Hepatocyte (in vitro differentiated cells): ENCODE data around the gene GATA6. TPM values are rescaled to one million over a fixed set of nuclear protein-coding genes. Genes with fewer than 3 reads are reported as not detected.

Experiments used
- DNase-seq: peaks from one replicate; pipeline ENCODE4 v3.0.0-alpha.2; 2016; ENCODE audit warnings: low spot score
- H2AFZ ChIP-seq: fragments of 200-600 bp; sonication (generic); 2 replicates; pipeline ENCODE4 v1.6.0; 2016; ENCODE audit warnings: antibody characterized with exemption, mild to moderate bottlenecking
- H3K27ac ChIP-seq: fragments of 200-600 bp; sonication (generic); 2 replicates; pipeline ENCODE4 v1.5.1; 2016; ENCODE audit warnings: mild to moderate bottlenecking
- H3K27me3 ChIP-seq: fragments of 200-600 bp; sonication (generic); 2 replicates; pipeline ENCODE4 v1.6.1; 2016
- H3K36me3 ChIP-seq: fragments of 200-600 bp; sonication (generic); replicated peaks from 2 replicates; pipeline ENCODE4 v1.5.1; 2016; ENCODE audit warnings: low read depth; ENCODE audit not compliant: insufficient read depth
- H3K4me1 ChIP-seq: fragments of 200-600 bp; sonication (generic); 2 replicates; pipeline ENCODE4 v1.5.1; 2016; ENCODE audit warnings: mild to moderate bottlenecking, moderate library complexity; ENCODE audit not compliant: insufficient read depth
- H3K4me2 ChIP-seq: fragments of 200-600 bp; sonication (generic); 2 replicates; pipeline ENCODE4 v1.6.0; 2016
- H3K4me3 ChIP-seq: fragments of 200-600 bp; sonication (generic); 2 replicates; pipeline ENCODE4 v1.5.1; 2016; ENCODE audit warnings: mild to moderate bottlenecking
- H3K79me2 ChIP-seq: fragments of 200-600 bp; sonication (generic); 2 replicates; pipeline ENCODE4 v1.6.0; 2017; ENCODE audit warnings: mild to moderate bottlenecking
- H3K9me2 ChIP-seq: fragments of 200-600 bp; sonication (generic); replicated peaks from 2 replicates; pipeline ENCODE4 v1.6.0; 2017; ENCODE audit warnings: mild to moderate bottlenecking; ENCODE audit not compliant: insufficient read depth
- H3K9me3 ChIP-seq: fragments of 200-600 bp; sonication (generic); 2 replicates; pipeline ENCODE4 v1.5.1; 2016; ENCODE audit warnings: low read depth, mild to moderate bottlenecking
- H4K20me1 ChIP-seq: fragments of 200-600 bp; sonication (generic); 2 replicates; pipeline ENCODE4 v1.6.0; 2016; ENCODE audit warnings: mild to moderate bottlenecking; ENCODE audit not compliant: insufficient read depth, poor library complexity, severe bottlenecking
- CTCF ChIP-seq: fragments of 200-600 bp; sonication (generic); IDR thresholded peaks from 2 replicates; pipeline ENCODE4 v1.5.1; 2016; ENCODE audit warnings: antibody characterized with exemption, mild to moderate bottlenecking; ENCODE audit not compliant: poor library complexity
- EZH2 ChIP-seq: fragments of 200-600 bp; sonication (generic); IDR thresholded peaks from 2 replicates; pipeline ENCODE4 v1.6.1; 2016; ENCODE audit warnings: antibody characterized with exemption, mild to moderate bottlenecking, borderline replicate concordance
- EZH2phosphoT487 ChIP-seq: fragments of 200-600 bp; sonication (generic); IDR thresholded peaks from one replicate; pipeline ENCODE4 v1.6.1; 2018; ENCODE audit warnings: antibody characterized with exemption, mild to moderate bottlenecking, low read depth, moderate library complexity; ENCODE audit not compliant: unreplicated experiment, severe bottlenecking
- WGBS: methylation state at CpG from one replicate; pipeline ENCODE4 v1.1.6; 2016; ENCODE audit warnings: low lambda C conversion rate; ENCODE audit errors: missing lambda C conversion rate; 5-methylcytosine and 5-hydroxymethylcytosine counted together
- polyA plus RNA-seq: library from polyadenylated mRNA; unstranded; fragments of >200 nt; fragmentation: Nextera tagmentation; extraction: Ambion mirVana; gene quantifications from 2 replicates; pipeline ENCODE4 v1.2.1, GENCODE V29; 2016
- total RNA-seq: library from RNA; depleted of rRNA; stranded (reverse); fragments of >200 nt; gene quantifications from 2 replicates; pipeline ENCODE4 v1.2.3, GENCODE V29; 2014

The GATA6 gene
- total and polyA plus RNA-seq, 2 experiments from 2014 or later = 125 to 128 TPM

DNA sequence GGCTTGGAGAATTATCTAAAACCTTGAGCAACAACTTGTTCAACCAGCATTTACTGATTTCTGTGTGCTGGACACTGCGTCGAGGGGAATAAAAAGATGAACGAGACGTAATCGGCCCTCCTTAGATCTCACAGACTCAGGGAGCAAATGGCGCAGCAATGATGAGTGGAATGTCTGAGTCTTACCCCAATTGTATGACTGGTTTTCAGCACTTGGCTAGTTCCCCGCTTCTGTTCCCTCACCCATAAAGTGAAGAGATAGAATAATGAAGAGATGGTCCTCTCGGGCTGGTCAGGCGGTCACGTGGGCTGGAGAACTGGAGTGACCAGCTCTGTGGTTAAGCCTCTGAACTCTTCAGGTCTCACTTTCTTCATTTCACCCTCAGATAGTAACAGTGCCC lies 17.3 kb upstream of the GATA6 start:
- peaks cover 11% of the 10 kb centered on the region for H3K79me2 ChIP-seq
- no peak overlapping the region for H3K4me2 ChIP-seq
- 69% methylated on average over 10 of the region's 10 CpGs for WGBS
- TF ChIP-seq EZH2 (no peak), CTCF (no peak), EZH2phosphoT487 (no peak)
- no peak for DNase-seq
- H2AFZ ChIP-seq = no peak overlapping the region
- H3K4me1 ChIP-seq = no peaks in the 10 kb centered on the region
- H3K27me3 ChIP-seq = no peaks in the 10 kb centered on the region
- H3K9me3 ChIP-seq = no peaks in the 10 kb centered on the region
- no peaks in the 10 kb centered on the region for H4K20me1 ChIP-seq
- no peak overlapping the region for H3K27ac ChIP-seq
- no peaks in the 10 kb centered on the region for H3K9me2 ChIP-seq
- H3K36me3 ChIP-seq = no peaks in the 10 kb centered on the region
- H3K4me3 ChIP-seq = no peak overlapping the region

- no peaks in the 10 kb centered on the region for H3K4me1 ChIP-seq
- H3K79me2 ChIP-seq = peaks cover 21% of the 10 kb centered on the region
- 47% methylated on average over 3 of the region's 3 CpGs for WGBS
- TF ChIP-seq EZH2 = no peak
- TF ChIP-seq CTCF = no peak
- TF ChIP-seq EZH2phosphoT487 = no peak
- no peaks in the 10 kb centered on the region for H3K27me3 ChIP-seq
- H3K36me3 ChIP-seq = no peaks in the 10 kb centered on the region
- no peak for DNase-seq
- no peak overlapping the region for H2AFZ ChIP-seq
- H3K4me2 ChIP-seq = no peak overlapping the region
- H3K4me3 ChIP-seq = no peak overlapping the region
- H3K27ac ChIP-seq = no peak overlapping the region
- no peaks in the 10 kb centered on the region for H3K9me2 ChIP-seq
- no peaks in the 10 kb centered on the region for H3K9me3 ChIP-seq
- H4K20me1 ChIP-seq = no peaks in the 10 kb centered on the region
Observed at GRCh38 chr18:22153428-22153827, 16.0 kb upstream of the GATA6 start.

- H4K20me1 ChIP-seq = no peaks in the 10 kb centered on the region
- H2AFZ ChIP-seq = no peak overlapping the region
- no peaks in the 10 kb centered on the region for H3K9me2 ChIP-seq
- H3K4me2 ChIP-seq = no peak overlapping the region
- H3K27ac ChIP-seq = no peak overlapping the region
- no peaks in the 10 kb centered on the region for H3K36me3 ChIP-seq
- TF ChIP-seq EZH2 = no peak
- H3K27me3 ChIP-seq = no peaks in the 10 kb centered on the region
- H3K9me3 ChIP-seq = no peaks in the 10 kb centered on the region
- peaks cover 34% of the 10 kb centered on the region for H3K79me2 ChIP-seq
- no peak for DNase-seq
- H3K4me1 ChIP-seq = no peaks in the 10 kb centered on the region
- 78% methylated on average over 2 of the region's 2 CpGs for WGBS
- H3K4me3 ChIP-seq = no peak overlapping the region
Observed at GRCh38 chr18:22155584-22155983, 13.8 kb upstream of the GATA6 start.

DNA sequence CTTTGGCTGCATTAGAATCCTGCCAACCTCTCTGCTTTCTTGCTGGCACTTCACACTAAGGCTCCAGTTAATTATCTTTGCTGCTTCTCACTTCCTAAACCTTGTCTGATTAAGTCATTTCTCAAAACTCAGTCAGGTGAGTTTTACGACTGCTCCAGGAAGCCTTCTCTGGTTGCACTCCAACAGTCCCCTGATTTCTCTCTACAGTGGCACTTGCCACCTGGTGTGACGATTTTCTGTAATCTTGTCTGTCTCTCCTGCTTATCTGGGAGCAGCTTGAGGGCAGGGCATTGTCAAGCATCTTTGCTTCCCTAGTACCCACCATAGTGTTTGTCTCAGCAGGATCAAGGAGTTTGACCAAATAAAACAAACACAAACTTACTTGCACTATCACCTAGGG lies 10.4 kb upstream of the GATA6 start:
- no peak overlapping the region for H3K4me2 ChIP-seq
- H2AFZ ChIP-seq = no peak overlapping the region
- H3K9me2 ChIP-seq = no peaks in the 10 kb centered on the region
- H4K20me1 ChIP-seq = no peaks in the 10 kb centered on the region
- no peaks in the 10 kb centered on the region for H3K9me3 ChIP-seq
- no peak for DNase-seq
- peak overlapping the region; percentile 47 for H3K27ac ChIP-seq
- 57% methylated on average over 2 of the region's 2 CpGs for WGBS
- peaks cover 63% of the 10 kb centered on the region for H3K79me2 ChIP-seq
- no peak overlapping the region for H3K4me3 ChIP-seq
- no peaks in the 10 kb centered on the region for H3K36me3 ChIP-seq
- no peaks in the 10 kb centered on the region for H3K4me1 ChIP-seq
- no peaks in the 10 kb centered on the region for H3K27me3 ChIP-seq
- TF ChIP-seq EZH2phosphoT487 = no peak
- TF ChIP-seq CTCF = no peak
- TF ChIP-seq EZH2 = no peak
